Tibial artery (tissue), 4 donors: Measurements from ENCODE around the gene LPP.
A peak's percentile ranks its signal among the peaks of the same experiment; 100 is the strongest.

Source experiments
- DNase-seq, 2 donors: peaks; one replicate each; pipeline ENCODE4 v3.0.0-alpha.2; 2019
- H3K27ac ChIP-seq, 2 donors: fragments of 200-600 bp; sonication (generic) in 1 of 2; 1 replicate in 1 of 2; 2 replicates in 1 of 2; pipeline ENCODE4 v1.5.1; 2018 to 2019; ENCODE audit warnings: mild to moderate bottlenecking in 1 of 2
- H3K27me3 ChIP-seq, 2 donors: fragments of 200-600 bp; sonication (generic) in 1 of 2; one replicate each; pipeline versions ENCODE4 v1.5.1 to v1.6.0; 2016 to 2019
- H3K36me3 ChIP-seq, 3 donors: fragments of 200-600 bp; sonication (generic) in 2 of 3; one replicate each; pipeline ENCODE4 v1.5.1; 2016 to 2019; ENCODE audit warnings: mild to moderate bottlenecking in 2 of 3
- H3K4me1 ChIP-seq, 4 donors: fragments of 200-600 bp; sonication (generic) in 2 of 4; 1 replicate in 3 of 4; 2 replicates in 1 of 4; pipeline ENCODE4 v1.5.1; 2016 to 2019
- H3K4me3 ChIP-seq, 2 donors: fragments of 200-600 bp; sonication (generic) in 1 of 2; 1 replicate in 1 of 2; 2 replicates in 1 of 2; pipeline ENCODE4 v1.5.1; 2018 to 2019; ENCODE audit warnings: mild to moderate bottlenecking in 2 of 2
- H3K9me3 ChIP-seq, 3 donors: fragments of 200-600 bp; sonication (generic) in 1 of 3; one replicate each; pipeline ENCODE4 v1.5.1; 2016 to 2019
- CTCF ChIP-seq, 2 experiments: fragments of 200-600 bp in 1 of 2; fragments of 450-650 bp in 1 of 2; IDR thresholded peaks; one replicate each; pipeline ENCODE4 v1.5.1; 2017 to 2019; ENCODE audit warnings: antibody characterized with exemption in 2 of 2, mild to moderate bottlenecking in 1 of 2, moderate library complexity in 1 of 2
- intact Hi-C: fragments of 100-400 bp; cut with DNase I; formaldehyde crosslinking; loops from one replicate; pipeline ENCODE4 v1.15.0; 2023; ENCODE audit warnings: low total_unique reads

The LPP gene

GRCh38 chr3:188617270-188617669, 463.3 kb downstream of the LPP start:
- peaks cover 0 to 90% (median 11%) of the 10 kb centered on the region in 4 donors for H3K4me1 ChIP-seq
- H3K27ac ChIP-seq = peak overlapping the region in 1 of 2 donors; percentile 39
- no peak for DNase-seq
- H3K9me3 ChIP-seq = no peaks in the 10 kb centered on the region
- no peaks in the 10 kb centered on the region for H3K27me3 ChIP-seq
- no peak for TF ChIP-seq CTCF (IDR thresholded peaks at IDR 0.05)
- H3K36me3 ChIP-seq = no peaks in the 10 kb centered on the region
- no peak overlapping the region for H3K4me3 ChIP-seq
- intact Hi-C loops = no loop called here

- Histone ChIP-seq H3K4me3 (no peak overlapping the region), H3K27ac (peak overlapping the region in 1 of 2 donors; percentile 39), H3K36me3 (no peaks in the 10 kb centered on the region), H3K4me1 (peaks cover 0 to 90% (median 8%) of the 10 kb centered on the region in 4 donors), H3K27me3 (no peaks in the 10 kb centered on the region), H3K9me3 (no peaks in the 10 kb centered on the region)
- no peak for TF ChIP-seq CTCF (IDR thresholded peaks at IDR 0.05)
- intact Hi-C loops = no loop called here
- no peak for DNase-seq
Measured at GRCh38 chr3:188617988-188618701, 464.2 kb downstream of the LPP start.

- intact Hi-C loops = no loop called here
- no peaks in the 10 kb centered on the region for H3K27me3 ChIP-seq
- no peak for DNase-seq
- no peak overlapping the region for H3K4me3 ChIP-seq
- no peaks in the 10 kb centered on the region for H3K9me3 ChIP-seq
- H3K36me3 ChIP-seq = no peaks in the 10 kb centered on the region
- H3K4me1 ChIP-seq = peaks cover 0 to 88% (median 23%) of the 10 kb centered on the region in 4 donors
- peak overlapping the region; percentile 8 to 77 for H3K27ac ChIP-seq
- no peak for TF ChIP-seq CTCF (IDR thresholded peaks at IDR 0.05)
Measured at GRCh38 chr3:188620752-188621151, 466.8 kb downstream of the LPP start.

- no peak overlapping the region for H3K4me3 ChIP-seq
- peak overlapping the region; percentile 77 to 83 for H3K27ac ChIP-seq
- no peak for TF ChIP-seq CTCF (IDR thresholded peaks at IDR 0.05)
- H3K4me1 ChIP-seq = peaks cover 0 to 93% (median 27%) of the 10 kb centered on the region in 4 donors
- no peaks in the 10 kb centered on the region for H3K36me3 ChIP-seq
- intact Hi-C loops = no loop called here
- no peaks in the 10 kb centered on the region for H3K27me3 ChIP-seq
- peak; percentile 86 for DNase-seq
- no peaks in the 10 kb centered on the region for H3K9me3 ChIP-seq
Measured at GRCh38 chr3:188624384-188624783, 470.4 kb downstream of the LPP start.

GRCh38 chr3:188624828-188625227, 470.9 kb downstream of the LPP start:
- intact Hi-C loops = no loop called here
- DNase-seq = no peak
- Histone ChIP-seq H3K4me3 (no peak overlapping the region), H3K27ac (peak overlapping the region; percentile 77 to 83), H3K36me3 (no peaks in the 10 kb centered on the region), H3K9me3 (no peaks in the 10 kb centered on the region), H3K27me3 (no peaks in the 10 kb centered on the region), H3K4me1 (peaks cover 0 to 88% (median 27%) of the 10 kb centered on the region in 4 donors)
- no peak for TF ChIP-seq CTCF (IDR thresholded peaks at IDR 0.05)
